ENCODE results near the gene UNC50. TPM values are rescaled to one million over a fixed set of nuclear protein-coding genes. Genes with fewer than 3 reads are reported as not detected.

The UNC50 gene
- total RNA-seq, 1 donor from 2014 or later, result 74.6 TPM

DNA sequence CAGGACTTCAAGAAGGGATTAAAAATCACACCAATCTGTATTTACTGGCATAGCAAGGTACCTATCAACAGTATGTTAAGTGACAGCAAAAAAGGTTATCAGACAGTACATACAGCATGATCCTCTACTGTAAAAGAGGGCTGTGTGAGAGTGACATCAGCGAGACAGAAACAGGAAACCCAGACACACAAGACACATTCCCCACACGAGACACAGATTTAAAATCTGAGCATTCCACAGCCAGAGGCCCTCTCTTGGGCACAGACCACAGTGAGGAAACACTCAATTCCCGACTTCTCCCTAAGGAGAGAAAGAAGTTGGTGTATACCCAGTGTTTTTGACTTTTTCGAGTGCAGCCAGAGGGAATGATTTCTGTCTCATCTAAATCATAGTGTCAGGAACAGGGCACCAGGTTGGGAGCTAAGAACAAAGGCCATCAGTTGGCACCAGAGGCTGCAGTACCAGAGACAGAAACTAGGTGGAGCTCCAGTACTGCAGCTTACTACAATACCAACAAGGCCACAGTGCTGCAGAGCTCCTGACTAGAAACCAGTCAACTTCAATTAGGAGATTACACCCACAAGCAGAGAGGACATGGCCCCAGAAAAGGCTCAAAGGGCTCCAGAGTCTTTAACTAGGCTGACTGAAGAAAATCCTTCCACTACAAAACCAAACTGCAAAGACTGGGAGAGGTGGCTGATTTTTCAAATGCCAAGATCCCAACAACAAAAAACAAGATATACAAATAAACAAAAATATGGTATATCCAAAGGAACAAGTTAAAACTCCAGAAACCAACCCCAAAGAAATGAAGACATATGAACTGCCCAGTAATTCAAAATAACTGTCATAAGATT, 41.0 kb downstream of the UNC50 start:
- Mint-ChIP-seq H3K4me3 (no peak overlapping the region), H3K9me3 (no peaks in the 10 kb centered on the region), H3K36me3 (peaks cover 2% of the 10 kb centered on the region), H3K27ac (peak overlapping the region; percentile 34), H3K27me3 (ENCODE audit: insufficient read depth, low read depth) (no peaks in the 10 kb centered on the region), H3K4me1 (no peaks in the 10 kb centered on the region)
- H3K36me3 ChIP-seq, result no peaks in the 10 kb centered on the region
- no peaks in the 10 kb centered on the region for H3K79me2 ChIP-seq (ENCODE audit: low read depth)
- H3K4me3 ChIP-seq, result no peak overlapping the region
- H3F3A ChIP-seq (ENCODE audit: low read depth), result no peaks in the 10 kb centered on the region
- H3K9ac ChIP-seq, result no peak overlapping the region
- no peak overlapping the region for H3K4me2 ChIP-seq
- H3K4me1 ChIP-seq, result no peaks in the 10 kb centered on the region
- no peaks in the 10 kb centered on the region for H4K20me1 ChIP-seq (ENCODE audit: low read depth)
- H3K27ac ChIP-seq, result no peak overlapping the region
- H2AFZ ChIP-seq (replicated peaks), result peak overlapping the region; percentile 78
- H3K27me3 ChIP-seq, result no peaks in the 10 kb centered on the region
- peak; percentile 86 for DNase-seq (ENCODE audit: low spot score)
- H3K9me3 ChIP-seq (ENCODE audit: low read depth), result no peaks in the 10 kb centered on the region
- TF ChIP-seq EZH2 (IDR thresholded peaks at IDR 0.05) (no peak), EZH2phosphoT487 (IDR thresholded peaks at IDR 0.05) (no peak)
- TF ChIP-seq, protein P1, sequence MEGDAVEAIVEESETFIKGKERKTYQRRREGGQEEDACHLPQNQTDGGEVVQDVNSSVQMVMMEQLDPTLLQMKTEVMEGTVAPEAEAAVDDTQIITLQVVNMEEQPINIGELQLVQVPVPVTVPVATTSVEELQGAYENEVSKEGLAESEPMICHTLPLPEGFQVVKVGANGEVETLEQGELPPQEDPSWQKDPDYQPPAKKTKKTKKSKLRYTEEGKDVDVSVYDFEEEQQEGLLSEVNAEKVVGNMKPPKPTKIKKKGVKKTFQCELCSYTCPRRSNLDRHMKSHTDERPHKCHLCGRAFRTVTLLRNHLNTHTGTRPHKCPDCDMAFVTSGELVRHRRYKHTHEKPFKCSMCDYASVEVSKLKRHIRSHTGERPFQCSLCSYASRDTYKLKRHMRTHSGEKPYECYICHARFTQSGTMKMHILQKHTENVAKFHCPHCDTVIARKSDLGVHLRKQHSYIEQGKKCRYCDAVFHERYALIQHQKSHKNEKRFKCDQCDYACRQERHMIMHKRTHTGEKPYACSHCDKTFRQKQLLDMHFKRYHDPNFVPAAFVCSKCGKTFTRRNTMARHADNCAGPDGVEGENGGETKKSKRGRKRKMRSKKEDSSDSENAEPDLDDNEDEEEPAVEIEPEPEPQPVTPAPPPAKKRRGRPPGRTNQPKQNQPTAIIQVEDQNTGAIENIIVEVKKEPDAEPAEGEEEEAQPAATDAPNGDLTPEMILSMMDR (IDR thresholded peaks at IDR 0.05), result peak; percentile 99

DNA sequence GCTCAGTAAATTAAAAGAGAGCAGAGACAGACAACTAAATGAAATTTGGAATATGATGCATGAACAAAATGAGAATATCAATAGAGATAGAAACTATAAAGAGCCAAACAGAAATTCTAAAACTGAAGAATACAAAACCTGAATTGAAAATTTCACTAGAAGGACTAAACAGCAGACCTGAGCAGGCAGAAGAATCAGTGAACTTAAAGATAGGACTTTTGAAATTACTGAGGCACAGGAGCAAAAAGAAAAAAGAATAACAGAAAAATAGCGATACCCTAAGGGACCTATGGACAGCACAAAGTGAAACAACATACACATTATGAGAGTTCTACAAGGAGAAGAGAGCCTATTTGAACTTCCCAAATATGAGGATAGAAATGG, 41.6 kb downstream of the UNC50 start:
- Mint-ChIP-seq H3K36me3 (peaks cover 2% of the 10 kb centered on the region), H3K27ac (no peak overlapping the region), H3K4me1 (peaks cover 2% of the 10 kb centered on the region), H3K4me3 (no peak overlapping the region), H3K27me3 (ENCODE audit: insufficient read depth, low read depth) (no peaks in the 10 kb centered on the region), H3K9me3 (no peaks in the 10 kb centered on the region)
- H3K27me3 ChIP-seq, result no peaks in the 10 kb centered on the region
- no peaks in the 10 kb centered on the region for H3F3A ChIP-seq (ENCODE audit: low read depth)
- H3K27ac ChIP-seq, result no peak overlapping the region
- H3K9me3 ChIP-seq (ENCODE audit: low read depth), result no peaks in the 10 kb centered on the region
- no peak overlapping the region for H3K9ac ChIP-seq
- no peaks in the 10 kb centered on the region for H3K36me3 ChIP-seq
- no peak overlapping the region for H2AFZ ChIP-seq (replicated peaks)
- TF ChIP-seq EZH2 (IDR thresholded peaks at IDR 0.05), result no peak
- TF ChIP-seq, protein P1 (IDR thresholded peaks at IDR 0.05), result no peak
- no peak for TF ChIP-seq EZH2phosphoT487 (IDR thresholded peaks at IDR 0.05)
- no peak overlapping the region for H3K4me2 ChIP-seq
- no peaks in the 10 kb centered on the region for H3K79me2 ChIP-seq (ENCODE audit: low read depth)
- H3K4me1 ChIP-seq, result no peaks in the 10 kb centered on the region
- DNase-seq (ENCODE audit: low spot score), result no peak
- H4K20me1 ChIP-seq (ENCODE audit: low read depth), result no peaks in the 10 kb centered on the region
- H3K4me3 ChIP-seq, result no peak overlapping the region

DNA sequence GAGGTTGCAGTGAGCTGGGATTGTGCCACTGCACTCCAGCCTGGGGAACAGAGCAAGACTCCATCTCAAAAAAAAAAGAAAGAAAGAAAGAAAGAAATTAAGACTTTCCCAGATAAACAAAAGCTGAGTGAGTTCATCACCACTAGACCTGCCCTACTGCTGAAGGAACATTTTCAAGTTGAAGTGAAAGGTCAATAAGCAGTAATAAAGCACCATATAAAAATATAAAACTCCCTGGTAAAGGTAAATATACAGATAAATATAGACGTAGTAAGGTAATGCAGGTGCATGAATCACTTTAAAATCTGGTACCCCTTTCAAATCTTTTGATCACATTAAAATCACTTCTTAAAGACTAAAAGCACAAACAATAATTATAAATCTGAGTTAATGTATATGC, 42.6 kb downstream of the UNC50 start:
- no peak for DNase-seq (ENCODE audit: low spot score)
- peaks cover 5% of the 10 kb centered on the region for H3K4me1 Mint-ChIP-seq
- no peaks in the 10 kb centered on the region for H3K36me3 ChIP-seq
- no peak overlapping the region for H3K27ac ChIP-seq
- H3K27me3 ChIP-seq, result no peaks in the 10 kb centered on the region
- H3K36me3 Mint-ChIP-seq, result peaks cover 2% of the 10 kb centered on the region
- TF ChIP-seq EZH2phosphoT487 (IDR thresholded peaks at IDR 0.05) (no peak), EZH2 (IDR thresholded peaks at IDR 0.05) (no peak)
- TF ChIP-seq, protein P1 (IDR thresholded peaks at IDR 0.05), result no peak
- no peaks in the 10 kb centered on the region for H4K20me1 ChIP-seq (ENCODE audit: low read depth)
- no peak overlapping the region for H3K4me2 ChIP-seq
- no peaks in the 10 kb centered on the region for H3K9me3 ChIP-seq (ENCODE audit: low read depth)
- H3K9me3 Mint-ChIP-seq, result no peaks in the 10 kb centered on the region
- H3K9ac ChIP-seq, result no peak overlapping the region
- H3K4me3 Mint-ChIP-seq, result no peak overlapping the region
- H3K79me2 ChIP-seq (ENCODE audit: low read depth), result no peaks in the 10 kb centered on the region
- no peaks in the 10 kb centered on the region for H3K4me1 ChIP-seq
- H3K27ac Mint-ChIP-seq, result no peak overlapping the region
- no peak overlapping the region for H3K4me3 ChIP-seq
- no peaks in the 10 kb centered on the region for H3K27me3 Mint-ChIP-seq (ENCODE audit: insufficient read depth, low read depth)
- H2AFZ ChIP-seq (replicated peaks), result no peak overlapping the region
- H3F3A ChIP-seq (ENCODE audit: low read depth), result no peaks in the 10 kb centered on the region
